ENCODE results near the gene LRRC70. TPM values are rescaled to one million over a fixed set of nuclear protein-coding genes. Genes with fewer than 3 reads are reported as not detected.

The LRRC70 gene
- polyA plus RNA-seq, 1 donor from 2014 or later, result 2.2 TPM

DNA sequence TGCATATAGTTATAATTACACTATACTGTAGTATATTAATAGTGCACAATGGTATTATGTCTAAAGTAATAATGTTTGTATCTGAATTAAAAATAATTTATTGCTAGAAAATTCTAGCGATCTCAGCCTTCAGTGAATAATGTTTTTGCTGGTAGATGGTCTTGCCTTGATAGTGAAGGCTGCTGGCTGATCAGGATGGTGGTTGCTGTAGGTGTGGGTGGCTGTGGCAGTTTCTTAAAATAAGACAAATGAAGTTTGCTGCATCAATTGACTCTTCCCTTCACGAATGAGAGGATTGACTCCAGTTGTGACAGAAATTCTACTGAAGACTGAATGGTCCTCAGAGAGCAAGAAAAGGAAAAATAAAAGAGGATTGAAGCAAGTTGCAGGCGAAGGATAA is 19.7 kb upstream of the LRRC70 start:
- no peaks in the 10 kb centered on the region for H3K9me2 ChIP-seq (ENCODE audit: insufficient read depth, low read length)
- H3K4me2 ChIP-seq (ENCODE audit: low read length), result no peak overlapping the region
- H3K27ac ChIP-seq (ENCODE audit: low read length), result no peak overlapping the region

DNA sequence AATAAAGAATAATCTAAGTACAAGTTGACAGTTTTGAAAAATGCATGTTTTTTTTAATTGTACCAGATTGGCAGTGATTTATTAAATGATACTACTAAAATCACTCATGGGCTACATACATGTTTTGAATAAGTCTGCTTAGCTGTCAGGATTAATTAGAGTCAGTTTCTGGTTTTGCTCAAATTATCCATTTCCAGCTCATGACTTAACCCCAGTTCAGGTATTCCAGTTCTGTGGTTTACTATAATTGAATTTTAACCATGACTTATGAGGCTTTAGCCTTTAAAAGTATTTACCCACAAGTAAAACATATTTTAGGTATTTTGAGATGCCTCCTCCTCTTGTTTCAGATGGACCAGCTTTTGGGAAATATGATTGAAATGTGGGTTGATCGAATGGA is 17.8 kb upstream of the LRRC70 start:
- TF ChIP-seq EP300 (conservative IDR thresholded peaks at IDR 0.05; ENCODE audit: poor library complexity, severe bottlenecking) (no peak), MXI1 (conservative IDR thresholded peaks at IDR 0.05; ENCODE audit: poor library complexity, severe bottlenecking) (no peak), SMC3 (conservative IDR thresholded peaks at IDR 0.05; ENCODE audit: poor library complexity) (no peak), EZH2 (IDR thresholded peaks at IDR 0.05; ENCODE audit: borderline replicate concordance, insufficient read depth, low read length, poor library complexity, severe bottlenecking) (no peak), TAF1 (IDR thresholded peaks at IDR 0.05; ENCODE audit: low read depth) (no peak), POLR2AphosphoS5 (IDR thresholded peaks at IDR 0.05) (no peak), RAD21 (conservative IDR thresholded peaks at IDR 0.05) (no peak)
- TF ChIP-seq, protein P1, sequence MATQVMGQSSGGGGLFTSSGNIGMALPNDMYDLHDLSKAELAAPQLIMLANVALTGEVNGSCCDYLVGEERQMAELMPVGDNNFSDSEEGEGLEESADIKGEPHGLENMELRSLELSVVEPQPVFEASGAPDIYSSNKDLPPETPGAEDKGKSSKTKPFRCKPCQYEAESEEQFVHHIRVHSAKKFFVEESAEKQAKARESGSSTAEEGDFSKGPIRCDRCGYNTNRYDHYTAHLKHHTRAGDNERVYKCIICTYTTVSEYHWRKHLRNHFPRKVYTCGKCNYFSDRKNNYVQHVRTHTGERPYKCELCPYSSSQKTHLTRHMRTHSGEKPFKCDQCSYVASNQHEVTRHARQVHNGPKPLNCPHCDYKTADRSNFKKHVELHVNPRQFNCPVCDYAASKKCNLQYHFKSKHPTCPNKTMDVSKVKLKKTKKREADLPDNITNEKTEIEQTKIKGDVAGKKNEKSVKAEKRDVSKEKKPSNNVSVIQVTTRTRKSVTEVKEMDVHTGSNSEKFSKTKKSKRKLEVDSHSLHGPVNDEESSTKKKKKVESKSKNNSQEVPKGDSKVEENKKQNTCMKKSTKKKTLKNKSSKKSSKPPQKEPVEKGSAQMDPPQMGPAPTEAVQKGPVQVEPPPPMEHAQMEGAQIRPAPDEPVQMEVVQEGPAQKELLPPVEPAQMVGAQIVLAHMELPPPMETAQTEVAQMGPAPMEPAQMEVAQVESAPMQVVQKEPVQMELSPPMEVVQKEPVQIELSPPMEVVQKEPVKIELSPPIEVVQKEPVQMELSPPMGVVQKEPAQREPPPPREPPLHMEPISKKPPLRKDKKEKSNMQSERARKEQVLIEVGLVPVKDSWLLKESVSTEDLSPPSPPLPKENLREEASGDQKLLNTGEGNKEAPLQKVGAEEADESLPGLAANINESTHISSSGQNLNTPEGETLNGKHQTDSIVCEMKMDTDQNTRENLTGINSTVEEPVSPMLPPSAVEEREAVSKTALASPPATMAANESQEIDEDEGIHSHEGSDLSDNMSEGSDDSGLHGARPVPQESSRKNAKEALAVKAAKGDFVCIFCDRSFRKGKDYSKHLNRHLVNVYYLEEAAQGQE (IDR thresholded peaks at IDR 0.05; ENCODE audit: borderline replicate concordance), result no peak
- TF ChIP-seq, protein P2, sequence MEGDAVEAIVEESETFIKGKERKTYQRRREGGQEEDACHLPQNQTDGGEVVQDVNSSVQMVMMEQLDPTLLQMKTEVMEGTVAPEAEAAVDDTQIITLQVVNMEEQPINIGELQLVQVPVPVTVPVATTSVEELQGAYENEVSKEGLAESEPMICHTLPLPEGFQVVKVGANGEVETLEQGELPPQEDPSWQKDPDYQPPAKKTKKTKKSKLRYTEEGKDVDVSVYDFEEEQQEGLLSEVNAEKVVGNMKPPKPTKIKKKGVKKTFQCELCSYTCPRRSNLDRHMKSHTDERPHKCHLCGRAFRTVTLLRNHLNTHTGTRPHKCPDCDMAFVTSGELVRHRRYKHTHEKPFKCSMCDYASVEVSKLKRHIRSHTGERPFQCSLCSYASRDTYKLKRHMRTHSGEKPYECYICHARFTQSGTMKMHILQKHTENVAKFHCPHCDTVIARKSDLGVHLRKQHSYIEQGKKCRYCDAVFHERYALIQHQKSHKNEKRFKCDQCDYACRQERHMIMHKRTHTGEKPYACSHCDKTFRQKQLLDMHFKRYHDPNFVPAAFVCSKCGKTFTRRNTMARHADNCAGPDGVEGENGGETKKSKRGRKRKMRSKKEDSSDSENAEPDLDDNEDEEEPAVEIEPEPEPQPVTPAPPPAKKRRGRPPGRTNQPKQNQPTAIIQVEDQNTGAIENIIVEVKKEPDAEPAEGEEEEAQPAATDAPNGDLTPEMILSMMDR (IDR thresholded peaks at IDR 0.05; ENCODE audit: poor library complexity, severe bottlenecking), result no peak
- no peak overlapping the region for H3K9ac ChIP-seq (ENCODE audit: low read length)
- H3K9me3 ChIP-seq (ENCODE audit: low read length), result no peaks in the 10 kb centered on the region
- no peak overlapping the region for H2AFZ ChIP-seq (ENCODE audit: low read depth, low read length)
- H3K36me3 ChIP-seq (ENCODE audit: insufficient read depth, low read length), result no peaks in the 10 kb centered on the region
- H3K4me2 ChIP-seq (ENCODE audit: low read length), result no peak overlapping the region
- no peak overlapping the region for H3K4me3 ChIP-seq (ENCODE audit: low read length)
- no peak overlapping the region for H3K27ac ChIP-seq (ENCODE audit: low read length)
- H3F3A ChIP-seq (ENCODE audit: insufficient read depth, low read length, poor library complexity, severe bottlenecking), result no peaks in the 10 kb centered on the region
- no peaks in the 10 kb centered on the region for H4K20me1 ChIP-seq (ENCODE audit: insufficient read depth)
- H3K27me3 ChIP-seq (ENCODE audit: insufficient read depth, low read depth, low read length), result no peaks in the 10 kb centered on the region
- H3K9me2 ChIP-seq (ENCODE audit: insufficient read depth, low read length), result no peaks in the 10 kb centered on the region
- no peaks in the 10 kb centered on the region for H3K79me2 ChIP-seq (replicated peaks; ENCODE audit: insufficient read depth, low read length)

More for the DNA sequence above, 19.7 kb upstream of the LRRC70 start:
- H3K36me3 ChIP-seq (ENCODE audit: insufficient read depth, low read length), result no peaks in the 10 kb centered on the region
- H3K4me3 ChIP-seq (ENCODE audit: low read length), result no peak overlapping the region
- H3K79me2 ChIP-seq (replicated peaks; ENCODE audit: insufficient read depth, low read length), result no peaks in the 10 kb centered on the region
- no peaks in the 10 kb centered on the region for H4K20me1 ChIP-seq (ENCODE audit: insufficient read depth)
- no peaks in the 10 kb centered on the region for H3K27me3 ChIP-seq (ENCODE audit: insufficient read depth, low read depth, low read length)
- no peak overlapping the region for H3K9ac ChIP-seq (ENCODE audit: low read length)
- no peaks in the 10 kb centered on the region for H3F3A ChIP-seq (ENCODE audit: insufficient read depth, low read length, poor library complexity, severe bottlenecking)
- H2AFZ ChIP-seq (ENCODE audit: low read depth, low read length), result no peak overlapping the region
- TF ChIP-seq EP300 (conservative IDR thresholded peaks at IDR 0.05; ENCODE audit: poor library complexity, severe bottlenecking) (no peak), MXI1 (conservative IDR thresholded peaks at IDR 0.05; ENCODE audit: poor library complexity, severe bottlenecking) (no peak), SMC3 (conservative IDR thresholded peaks at IDR 0.05; ENCODE audit: poor library complexity) (no peak), TAF1 (IDR thresholded peaks at IDR 0.05; ENCODE audit: low read depth) (no peak), RAD21 (conservative IDR thresholded peaks at IDR 0.05) (no peak), EZH2 (IDR thresholded peaks at IDR 0.05; ENCODE audit: borderline replicate concordance, insufficient read depth, low read length, poor library complexity, severe bottlenecking) (no peak), POLR2AphosphoS5 (IDR thresholded peaks at IDR 0.05) (no peak)
- TF ChIP-seq, protein P1 (IDR thresholded peaks at IDR 0.05; ENCODE audit: borderline replicate concordance), result no peak
- TF ChIP-seq, protein P2 (IDR thresholded peaks at IDR 0.05; ENCODE audit: poor library complexity, severe bottlenecking), result no peak
- H3K9me3 ChIP-seq (ENCODE audit: low read length), result no peaks in the 10 kb centered on the region
